ENCODE results near the gene HELQ. TPM values are rescaled to one million over a fixed set of nuclear protein-coding genes. Genes with fewer than 3 reads are reported as not detected.

The HELQ gene
- total RNA-seq, 4 donors from 2014 or later, result 7.8 to 15.9 (median 12.3) TPM

DNA sequence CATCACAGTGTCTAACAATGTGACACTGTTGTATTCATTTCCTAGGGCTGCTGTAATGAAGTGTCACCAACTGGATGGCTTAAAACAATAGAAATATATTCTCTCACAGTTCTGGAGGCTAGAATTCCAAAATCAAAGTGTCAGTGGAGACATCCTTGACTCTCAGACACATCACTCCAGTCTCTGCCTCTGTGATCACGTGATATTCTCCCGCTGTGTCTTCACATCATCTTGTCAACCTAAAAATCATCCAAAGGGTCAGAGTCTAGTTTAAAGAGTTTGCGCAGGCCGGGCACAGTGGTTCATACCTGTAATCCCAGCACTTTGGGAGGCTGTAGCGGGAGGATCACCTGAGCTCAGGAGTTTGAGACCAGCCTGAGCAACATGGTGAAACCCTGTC is 84.4 kb downstream of the HELQ start:
- intact Hi-C loops (cut with DNase I), result no loop called here
- 80% methylated on average over 5 of the region's 5 CpGs for WGBS
- no peak for TF ChIP-seq POLR2A (IDR thresholded peaks at IDR 0.05; ENCODE audit: low read depth)
- TF ChIP-seq EP300 (IDR thresholded peaks at IDR 0.05), result no peak
- TF ChIP-seq, protein P1, sequence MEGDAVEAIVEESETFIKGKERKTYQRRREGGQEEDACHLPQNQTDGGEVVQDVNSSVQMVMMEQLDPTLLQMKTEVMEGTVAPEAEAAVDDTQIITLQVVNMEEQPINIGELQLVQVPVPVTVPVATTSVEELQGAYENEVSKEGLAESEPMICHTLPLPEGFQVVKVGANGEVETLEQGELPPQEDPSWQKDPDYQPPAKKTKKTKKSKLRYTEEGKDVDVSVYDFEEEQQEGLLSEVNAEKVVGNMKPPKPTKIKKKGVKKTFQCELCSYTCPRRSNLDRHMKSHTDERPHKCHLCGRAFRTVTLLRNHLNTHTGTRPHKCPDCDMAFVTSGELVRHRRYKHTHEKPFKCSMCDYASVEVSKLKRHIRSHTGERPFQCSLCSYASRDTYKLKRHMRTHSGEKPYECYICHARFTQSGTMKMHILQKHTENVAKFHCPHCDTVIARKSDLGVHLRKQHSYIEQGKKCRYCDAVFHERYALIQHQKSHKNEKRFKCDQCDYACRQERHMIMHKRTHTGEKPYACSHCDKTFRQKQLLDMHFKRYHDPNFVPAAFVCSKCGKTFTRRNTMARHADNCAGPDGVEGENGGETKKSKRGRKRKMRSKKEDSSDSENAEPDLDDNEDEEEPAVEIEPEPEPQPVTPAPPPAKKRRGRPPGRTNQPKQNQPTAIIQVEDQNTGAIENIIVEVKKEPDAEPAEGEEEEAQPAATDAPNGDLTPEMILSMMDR (IDR thresholded peaks at IDR 0.05), result no peak
- TF ChIP-seq POLR2AphosphoS5 (IDR thresholded peaks at IDR 0.05), result no peak
- H3K36me3 ChIP-seq, result no peaks in the 10 kb centered on the region
- H3K9me3 ChIP-seq, result no peaks in the 10 kb centered on the region
- H3K27me3 ChIP-seq, result no peaks in the 10 kb centered on the region
- no peak overlapping the region for H3K4me3 ChIP-seq
- H3K27ac ChIP-seq (replicated peaks in 1 of 4), result no peak overlapping the region
- H3K4me1 ChIP-seq, result no peaks in the 10 kb centered on the region
- DNase-seq (ENCODE audit: extremely low spot score), result no peak

- H3K9me3 ChIP-seq, result no peaks in the 10 kb centered on the region
- no peak overlapping the region for H3K4me3 ChIP-seq
- no peaks in the 10 kb centered on the region for H3K4me1 ChIP-seq
- no peak for DNase-seq (ENCODE audit: extremely low spot score)
- TF ChIP-seq, protein P1 (IDR thresholded peaks at IDR 0.05), result no peak
- no peak for TF ChIP-seq POLR2AphosphoS5 (IDR thresholded peaks at IDR 0.05)
- no peak for TF ChIP-seq POLR2A (IDR thresholded peaks at IDR 0.05; ENCODE audit: low read depth)
- H3K36me3 ChIP-seq, result no peaks in the 10 kb centered on the region
- intact Hi-C loops (cut with DNase I), result no loop called here
- H3K27ac ChIP-seq (replicated peaks in 1 of 4), result no peak overlapping the region
- no peaks in the 10 kb centered on the region for H3K27me3 ChIP-seq
- WGBS, result 29% methylated on average over 1 of the region's 1 CpG
These were observed 85.0 kb downstream of the HELQ start for GRCh38 chr4:83370640-83370906.

- DNase-seq (ENCODE audit: extremely low spot score), result no peak
- no peaks in the 10 kb centered on the region for H3K9me3 ChIP-seq
- H3K4me1 ChIP-seq, result no peaks in the 10 kb centered on the region
- no peak overlapping the region for H3K4me3 ChIP-seq
- TF ChIP-seq EP300 (IDR thresholded peaks at IDR 0.05) (no peak), POLR2A (IDR thresholded peaks at IDR 0.05; ENCODE audit: low read depth) (no peak), POLR2AphosphoS5 (IDR thresholded peaks at IDR 0.05) (no peak)
- TF ChIP-seq, protein P1 (IDR thresholded peaks at IDR 0.05), result no peak
- H3K27ac ChIP-seq (replicated peaks in 1 of 4), result no peak overlapping the region
- intact Hi-C loops (cut with DNase I), result no loop called here
- WGBS, result 67% methylated on average over 4 of the region's 4 CpGs
- H3K27me3 ChIP-seq, result no peaks in the 10 kb centered on the region
- no peaks in the 10 kb centered on the region for H3K36me3 ChIP-seq
These were observed 85.6 kb downstream of the HELQ start for GRCh38 chr4:83369831-83370639.

- H3K4me1 ChIP-seq, result no peaks in the 10 kb centered on the region
- 94% methylated on average over 3 of the region's 3 CpGs for WGBS
These were observed 91.3 kb downstream of the HELQ start for GRCh38 chr4:83364312-83364711.

More at GRCh38 chr4:83364312-83364711, 91.3 kb downstream of the HELQ start:
- no peak for DNase-seq (ENCODE audit: extremely low spot score)
- Histone ChIP-seq H3K9me3 (no peaks in the 10 kb centered on the region), H3K36me3 (no peaks in the 10 kb centered on the region), H3K27me3 (no peaks in the 10 kb centered on the region), H3K27ac (replicated peaks in 1 of 4) (no peak overlapping the region), H3K4me3 (no peak overlapping the region)
- no peak for TF ChIP-seq POLR2A (IDR thresholded peaks at IDR 0.05; ENCODE audit: low read depth)
- TF ChIP-seq, protein P1 (IDR thresholded peaks at IDR 0.05), result no peak
- no peak for TF ChIP-seq POLR2AphosphoS5 (IDR thresholded peaks at IDR 0.05)
- no peak for TF ChIP-seq EP300 (IDR thresholded peaks at IDR 0.05)
- intact Hi-C loops (cut with DNase I), result no loop called here
